Hematopoietic multipotent progenitor cell treated with erythropoietin and hydrocortisone succinate and interleukin-3 and kit ligand, for 15 days (in vitro differentiated cells): ENCODE data around the gene FAF2.
"Not testable (repeated sequence)": the region's sequence is repeated elsewhere in the genome, so short reads cannot be mapped to it uniquely, and the experiment has no call there.

Experiments
- DNase-seq: peaks from one replicate; pipeline ENCODE4 v3.0.0-alpha.2; 2015; ENCODE audit warnings: low spot score

FAF2 gene

GRCh38 chr5:176458904-176459561 lies 10.8 kb downstream of the FAF2 start:
- no peak for DNase-seq

DNA sequence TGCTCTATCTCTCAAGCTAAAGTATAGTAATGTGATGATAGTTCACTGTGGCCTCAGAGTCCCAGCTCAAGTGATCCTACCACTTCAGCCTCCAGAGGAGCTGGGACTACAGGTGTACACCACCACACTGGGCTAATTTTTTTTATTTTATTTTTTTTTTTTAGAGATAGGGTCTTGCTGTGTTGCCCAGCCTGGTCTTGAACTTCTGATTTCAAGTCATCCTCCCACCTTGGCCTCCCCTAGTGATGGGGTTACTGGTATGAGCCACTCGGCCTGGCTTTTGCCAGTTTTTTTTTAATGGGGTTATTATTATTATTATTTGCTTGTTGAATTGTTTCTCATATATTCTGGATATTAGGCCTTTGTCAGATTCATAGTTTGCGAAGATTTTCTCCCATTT lies 13.2 kb downstream of the FAF2 start:
- no peak for DNase-seq

GRCh38 chr5:176463113-176463764 lies 15.1 kb downstream of the FAF2 start:
- DNase-seq = no peak

- no peak for DNase-seq
Observed at GRCh38 chr5:176466245-176466871, 18.2 kb downstream of the FAF2 start.

- no peak for DNase-seq
Observed at GRCh38 chr5:176469296-176469695, 21.1 kb downstream of the FAF2 start.

DNA sequence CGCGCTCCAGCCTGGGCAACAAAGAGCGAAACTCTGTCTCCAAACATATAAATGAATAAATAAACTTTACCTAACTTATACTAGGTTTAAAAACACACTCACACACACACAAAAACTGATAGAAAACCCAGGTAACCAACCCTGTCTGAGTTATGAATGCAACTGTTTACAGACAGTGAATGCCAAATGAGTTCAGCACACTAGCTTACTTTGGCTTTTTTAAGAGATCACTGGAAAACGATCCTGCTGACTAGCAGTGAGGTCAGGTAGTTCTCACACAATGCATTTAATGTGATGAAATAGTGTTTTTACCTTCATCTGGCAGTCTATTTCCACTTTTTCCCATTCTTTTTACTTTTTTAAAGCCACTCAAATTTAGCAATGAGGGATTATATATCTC lies 22.4 kb downstream of the FAF2 start:
- DNase-seq = no peak

- DNase-seq = no peak
Observed at GRCh38 chr5:176471098-176471497, 22.9 kb downstream of the FAF2 start.

- DNase-seq = no peak
Observed at GRCh38 chr5:176473335-176474006, 25.3 kb downstream of the FAF2 start.

GRCh38 chr5:176474476-176474875 lies 26.3 kb downstream of the FAF2 start:
- no peak for DNase-seq

DNA sequence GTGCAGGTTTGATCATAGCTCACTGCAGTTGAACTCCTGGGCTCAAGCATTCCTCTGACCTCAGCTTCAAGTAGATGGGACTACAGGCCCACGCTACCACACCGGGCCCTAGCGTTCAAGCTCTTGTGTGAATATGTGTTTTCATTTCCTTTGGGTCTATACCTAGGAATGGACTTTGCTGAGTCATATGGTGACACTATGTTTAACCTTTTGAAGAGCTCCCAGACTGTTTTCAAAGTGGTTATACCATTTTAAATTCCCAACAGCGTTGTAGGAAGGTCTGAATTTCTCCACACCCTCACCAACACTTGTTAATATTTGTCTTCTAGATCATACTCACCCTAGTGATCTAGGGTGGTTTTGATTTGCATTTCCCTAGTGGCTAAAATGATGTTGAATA lies 33.5 kb downstream of the FAF2 start:
- DNase-seq = no peak

- DNase-seq = no peak
Observed at GRCh38 chr5:176485176-176485575, 37.0 kb downstream of the FAF2 start.

- DNase-seq = no peak
Observed at GRCh38 chr5:176486189-176486757, 38.1 kb downstream of the FAF2 start.

DNA sequence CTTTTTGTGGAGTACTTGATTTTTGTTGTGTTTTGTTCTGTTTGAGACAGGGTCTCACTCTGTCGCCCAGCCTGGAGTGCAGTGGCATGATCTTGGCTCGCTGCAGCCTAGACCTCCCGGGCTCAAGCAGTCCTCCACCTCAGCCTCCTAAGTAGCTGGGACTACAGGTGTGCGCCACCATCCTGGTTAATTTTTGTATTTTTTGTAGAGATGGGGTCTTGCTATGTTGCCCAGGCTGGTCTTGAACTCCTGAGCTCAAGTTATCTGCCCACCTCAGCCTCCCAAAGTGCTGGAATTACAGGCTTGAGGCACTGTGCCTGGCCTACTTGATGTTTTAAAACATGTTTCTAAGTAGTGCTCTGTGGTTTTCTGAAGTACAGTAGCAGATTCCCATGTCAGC lies 39.0 kb downstream of the FAF2 start:
- DNase-seq = not testable (repeated sequence)

DNA sequence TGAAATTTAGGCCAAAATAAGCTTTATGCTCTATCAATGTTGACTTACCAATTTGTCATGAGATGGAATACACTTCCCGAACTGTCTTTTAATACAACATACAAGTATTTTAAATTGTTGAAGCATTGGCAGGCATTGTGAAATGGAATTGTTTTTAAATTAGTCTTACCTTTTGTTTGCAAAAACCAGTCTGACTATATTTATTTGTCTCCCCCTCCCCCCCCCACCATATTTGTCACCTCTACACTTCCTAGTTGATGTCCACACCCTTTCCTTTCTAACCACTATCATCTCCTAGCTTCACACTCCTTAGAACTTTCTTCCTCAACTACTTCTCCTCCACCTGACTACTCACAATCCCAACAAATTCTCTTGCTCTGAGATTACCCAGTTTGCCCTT lies 40.9 kb downstream of the FAF2 start:
- DNase-seq = no peak

DNA sequence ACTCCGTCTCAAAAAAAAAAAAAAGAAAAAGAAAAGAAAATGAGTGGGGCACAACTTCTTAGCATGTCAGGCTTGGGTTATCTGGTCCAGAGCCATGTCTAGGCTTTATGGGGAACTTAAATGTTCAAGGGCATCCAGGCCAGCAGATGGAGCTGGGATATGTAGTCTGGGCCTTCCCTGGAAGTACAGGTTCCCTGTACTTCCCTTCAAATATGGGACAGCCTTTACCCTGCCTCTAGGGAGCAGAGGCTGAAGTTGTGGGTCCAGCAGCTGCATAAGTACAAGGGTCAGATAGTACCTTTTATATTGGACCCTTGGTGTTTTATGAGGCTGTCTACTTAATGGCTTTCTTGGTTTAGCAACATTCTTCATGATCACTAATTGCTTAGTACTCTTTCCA lies 42.1 kb downstream of the FAF2 start:
- DNase-seq = no peak

GRCh38 chr5:176491101-176491502 lies 42.9 kb downstream of the FAF2 start:
- DNase-seq = no peak

GRCh38 chr5:176491901-176492300 lies 43.7 kb downstream of the FAF2 start:
- no peak for DNase-seq

DNA sequence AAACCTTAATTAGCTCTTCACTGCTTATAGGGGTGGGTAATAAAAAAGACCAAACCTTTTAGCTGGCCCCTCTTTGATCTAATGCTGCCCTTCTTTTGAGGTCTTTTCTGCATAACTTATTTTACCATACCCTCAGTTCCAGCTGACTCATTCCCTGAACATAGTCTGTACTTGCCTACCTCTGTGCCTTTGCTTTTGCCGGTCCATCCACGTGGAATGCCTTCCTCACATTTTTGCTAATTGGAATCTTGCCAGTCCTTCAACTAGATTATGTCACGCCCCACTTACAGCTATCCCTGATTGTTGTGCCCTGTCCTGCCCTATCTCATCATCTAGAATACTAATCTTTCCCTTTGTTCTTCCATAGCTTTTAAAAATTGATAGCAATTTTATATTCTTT lies 44.2 kb downstream of the FAF2 start:
- DNase-seq = no peak

- no peak for DNase-seq
Observed at GRCh38 chr5:176497852-176498251, 49.7 kb downstream of the FAF2 start.

DNA sequence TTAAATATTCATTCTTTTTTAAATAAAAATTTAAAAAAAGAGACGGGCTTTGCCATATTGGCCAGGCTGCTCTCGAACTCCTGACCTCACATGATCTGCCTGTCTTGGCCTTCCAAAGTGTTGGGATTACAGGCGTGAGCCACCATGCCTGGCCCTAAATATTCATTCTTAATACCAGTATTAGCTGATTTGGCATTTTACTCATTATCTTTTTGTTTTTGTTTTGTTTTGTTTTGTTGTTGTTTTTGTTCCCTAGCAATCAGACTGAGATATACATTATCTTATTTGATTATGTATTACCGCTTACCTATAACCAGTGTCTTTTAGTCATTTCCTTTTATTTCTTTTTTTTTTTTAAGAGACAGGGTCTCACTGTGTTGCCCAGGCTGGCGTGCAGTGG lies 51.1 kb downstream of the FAF2 start:
- DNase-seq = no peak

GRCh38 chr5:176500511-176500910 lies 52.3 kb downstream of the FAF2 start:
- DNase-seq = no peak

- DNase-seq = no peak
Observed at GRCh38 chr5:176501333-176501732, 53.1 kb downstream of the FAF2 start.

GRCh38 chr5:176503496-176503895 lies 55.3 kb downstream of the FAF2 start:
- DNase-seq = no peak
